ENCODE data around the gene CAGE1.
A peak's percentile ranks its signal among the peaks of the same experiment; 100 is the strongest.
"Not testable (repeated sequence)": the region's sequence is repeated elsewhere in the genome, so short reads cannot be mapped to it uniquely, and the experiment has no call there.

Gene CAGE1

GRCh38 chr6:7341989-7342742 is 47.4 kb downstream of the CAGE1 start:
- FAIRE-seq (no peak), DNase-seq (ENCODE audit: insufficient read length, low spot score) (no peak)
- TF ChIP-seq POLR2A (IDR thresholded peaks at IDR 0.05; ENCODE audit: low read depth, low read length) (no peak), POU2F2 (IDR thresholded peaks at IDR 0.05; ENCODE audit: low read depth, low read length) (no peak), TAF1 (IDR thresholded peaks at IDR 0.05; ENCODE audit: low read depth, low read length) (no peak), SPI1 (IDR thresholded peaks at IDR 0.05; ENCODE audit: low read depth, low read length) (no peak), PAX5 (IDR thresholded peaks at IDR 0.05; ENCODE audit: insufficient read depth, low read length, severe bottlenecking) (no peak), POLR2AphosphoS5 (IDR thresholded peaks at IDR 0.05; ENCODE audit: low read depth, low read length) (no peak)

- DNase-seq (ENCODE audit: insufficient read length, low spot score) (no peak), FAIRE-seq (no peak)
- TF ChIP-seq POU2F2 (IDR thresholded peaks at IDR 0.05; ENCODE audit: low read depth, low read length): no peak
- no peak for TF ChIP-seq POLR2A (IDR thresholded peaks at IDR 0.05; ENCODE audit: low read depth, low read length)
- no peak for TF ChIP-seq TAF1 (IDR thresholded peaks at IDR 0.05; ENCODE audit: low read depth, low read length)
- no peak for TF ChIP-seq PAX5 (IDR thresholded peaks at IDR 0.05; ENCODE audit: insufficient read depth, low read length, severe bottlenecking)
- no peak for TF ChIP-seq POLR2AphosphoS5 (IDR thresholded peaks at IDR 0.05; ENCODE audit: low read depth, low read length)
Measured at GRCh38 chr6:7341271-7341670, 48.3 kb downstream of the CAGE1 start.

- DNase-seq (ENCODE audit: insufficient read length, low spot score): not testable (repeated sequence)
- FAIRE-seq: peak; percentile 78
Measured at GRCh38 chr6:7339007-7339732, 50.4 kb downstream of the CAGE1 start.

- FAIRE-seq (no peak), DNase-seq (ENCODE audit: insufficient read length, low spot score) (no peak)
- TF ChIP-seq POLR2A (IDR thresholded peaks at IDR 0.05; ENCODE audit: low read depth, low read length) (no peak), POLR2AphosphoS5 (IDR thresholded peaks at IDR 0.05; ENCODE audit: low read depth, low read length) (no peak), SPI1 (IDR thresholded peaks at IDR 0.05; ENCODE audit: low read depth, low read length) (no peak), TAF1 (IDR thresholded peaks at IDR 0.05; ENCODE audit: low read depth, low read length) (no peak), POU2F2 (IDR thresholded peaks at IDR 0.05; ENCODE audit: low read depth, low read length) (no peak), PAX5 (IDR thresholded peaks at IDR 0.05; ENCODE audit: insufficient read depth, low read length, severe bottlenecking) (no peak)
Measured at GRCh38 chr6:7338031-7338430, 51.5 kb downstream of the CAGE1 start.

- DNase-seq (ENCODE audit: insufficient read length, low spot score) (no peak), FAIRE-seq (no peak)
- TF ChIP-seq POU2F2 (IDR thresholded peaks at IDR 0.05; ENCODE audit: low read depth, low read length) (no peak), POLR2A (IDR thresholded peaks at IDR 0.05; ENCODE audit: low read depth, low read length) (no peak), TAF1 (IDR thresholded peaks at IDR 0.05; ENCODE audit: low read depth, low read length) (no peak), POLR2AphosphoS5 (IDR thresholded peaks at IDR 0.05; ENCODE audit: low read depth, low read length) (no peak), SPI1 (IDR thresholded peaks at IDR 0.05; ENCODE audit: low read depth, low read length) (no peak), PAX5 (IDR thresholded peaks at IDR 0.05; ENCODE audit: insufficient read depth, low read length, severe bottlenecking) (no peak)
Measured at GRCh38 chr6:7335519-7335918, 54.0 kb downstream of the CAGE1 start.

- TF ChIP-seq SPI1 (IDR thresholded peaks at IDR 0.05; ENCODE audit: low read depth, low read length) (no peak), POU2F2 (IDR thresholded peaks at IDR 0.05; ENCODE audit: low read depth, low read length) (no peak), POLR2AphosphoS5 (IDR thresholded peaks at IDR 0.05; ENCODE audit: low read depth, low read length) (no peak), TAF1 (IDR thresholded peaks at IDR 0.05; ENCODE audit: low read depth, low read length) (no peak), PAX5 (IDR thresholded peaks at IDR 0.05; ENCODE audit: insufficient read depth, low read length, severe bottlenecking) (no peak), POLR2A (IDR thresholded peaks at IDR 0.05; ENCODE audit: low read depth, low read length) (no peak)
- DNase-seq (ENCODE audit: insufficient read length, low spot score) (no peak), FAIRE-seq (no peak)
Measured at GRCh38 chr6:7334685-7335084, 54.9 kb downstream of the CAGE1 start.

GRCh38 chr6:7332090-7332745 is 57.3 kb downstream of the CAGE1 start:
- FAIRE-seq: no peak
- DNase-seq (ENCODE audit: insufficient read length, low spot score): no peak
- no peak for TF ChIP-seq SPI1 (IDR thresholded peaks at IDR 0.05; ENCODE audit: low read depth, low read length)
- TF ChIP-seq TAF1 (IDR thresholded peaks at IDR 0.05; ENCODE audit: low read depth, low read length): no peak
- TF ChIP-seq POLR2A (IDR thresholded peaks at IDR 0.05; ENCODE audit: low read depth, low read length): no peak
- TF ChIP-seq POU2F2 (IDR thresholded peaks at IDR 0.05; ENCODE audit: low read depth, low read length): no peak

- no peak for DNase-seq (ENCODE audit: insufficient read length, low spot score)
- no peak for FAIRE-seq
- no peak for TF ChIP-seq TAF1 (IDR thresholded peaks at IDR 0.05; ENCODE audit: low read depth, low read length)
- no peak for TF ChIP-seq POU2F2 (IDR thresholded peaks at IDR 0.05; ENCODE audit: low read depth, low read length)
- no peak for TF ChIP-seq SPI1 (IDR thresholded peaks at IDR 0.05; ENCODE audit: low read depth, low read length)
- no peak for TF ChIP-seq PAX5 (IDR thresholded peaks at IDR 0.05; ENCODE audit: insufficient read depth, low read length, severe bottlenecking)
Measured at GRCh38 chr6:7331452-7331851, 58.1 kb downstream of the CAGE1 start.

- FAIRE-seq: no peak
- DNase-seq (ENCODE audit: insufficient read length, low spot score): no peak
- TF ChIP-seq PAX5 (IDR thresholded peaks at IDR 0.05; ENCODE audit: insufficient read depth, low read length, severe bottlenecking) (no peak), SPI1 (IDR thresholded peaks at IDR 0.05; ENCODE audit: low read depth, low read length) (0 out of 2 replicates have a peak, but pooled peaks have one; percentile 38)
Measured at GRCh38 chr6:7328243-7328642, 61.3 kb downstream of the CAGE1 start.

GRCh38 chr6:7325750-7326149 is 63.8 kb downstream of the CAGE1 start:
- DNase-seq (ENCODE audit: insufficient read length, low spot score) (no peak), FAIRE-seq (no peak)
- TF ChIP-seq PAX5 (IDR thresholded peaks at IDR 0.05; ENCODE audit: insufficient read depth, low read length, severe bottlenecking) (no peak), SPI1 (IDR thresholded peaks at IDR 0.05; ENCODE audit: low read depth, low read length) (no peak), POLR2AphosphoS5 (IDR thresholded peaks at IDR 0.05; ENCODE audit: low read depth, low read length) (no peak), POLR2A (IDR thresholded peaks at IDR 0.05; ENCODE audit: low read depth, low read length) (no peak)
